HG03342 (cell line): ENCODE data around the gene KCNMB4.

Experiments
- ATAC-seq: cut with Tn5 transposase; IDR thresholded peaks from one replicate; pipeline ENCODE4 v1.9.1; 2021; ENCODE audit warnings: mild to moderate bottlenecking, moderate library complexity; ENCODE audit not compliant: unreplicated experiment

Gene KCNMB4

GRCh38 chr12:70365648-70366518 is at the start of gene KCNMB4:
TSS of gene KCNMB4 (plus strand) at chr12:70366290. CDS start at chr12:70366735, 445 bp downstream.
- ATAC-seq, result peak; percentile 77

- peak; percentile 83 for ATAC-seq
Observed at GRCh38 chr12:70317781-70318180, 48.3 kb upstream of the KCNMB4 start.

GRCh38 chr12:70319605-70320004 is 46.5 kb upstream of the KCNMB4 start:
- ATAC-seq, result no peak

GRCh38 chr12:70321191-70321590 is 44.9 kb upstream of the KCNMB4 start:
- ATAC-seq, result no peak

GRCh38 chr12:70327541-70327940 is 38.5 kb upstream of the KCNMB4 start:
- no peak for ATAC-seq

GRCh38 chr12:70329728-70330127 is 36.4 kb upstream of the KCNMB4 start:
- no peak for ATAC-seq

- no peak for ATAC-seq
Observed at GRCh38 chr12:70330158-70330557, 35.9 kb upstream of the KCNMB4 start.

GRCh38 chr12:70332236-70332635 is 33.9 kb upstream of the KCNMB4 start:
- ATAC-seq, result no peak

GRCh38 chr12:70334742-70335141 is 31.3 kb upstream of the KCNMB4 start:
- no peak for ATAC-seq

GRCh38 chr12:70338531-70338930 is 27.6 kb upstream of the KCNMB4 start:
- ATAC-seq, result no peak

GRCh38 chr12:70351076-70351475 is 15.0 kb upstream of the KCNMB4 start:
- ATAC-seq, result no peak

GRCh38 chr12:70353780-70354660 is 12.1 kb upstream of the KCNMB4 start:
- ATAC-seq, result no peak

GRCh38 chr12:70354787-70355186 is 11.3 kb upstream of the KCNMB4 start:
- ATAC-seq, result no peak

- ATAC-seq, result no peak
Observed at GRCh38 chr12:70355972-70356371, 10.1 kb upstream of the KCNMB4 start.

- ATAC-seq, result no peak
Observed at GRCh38 chr12:70359458-70360197, 6.5 kb upstream of the KCNMB4 start.

- ATAC-seq, result no peak
Observed at GRCh38 chr12:70360218-70360617, 5.9 kb upstream of the KCNMB4 start.

GRCh38 chr12:70364695-70365397 is 1.2 kb upstream of the KCNMB4 start:
- ATAC-seq, result no peak

GRCh38 chr12:70365398-70365647 is 767 bp upstream of the KCNMB4 start:
- no peak for ATAC-seq

GRCh38 chr12:70366581-70367257 is 629 bp downstream of the KCNMB4 start:
- ATAC-seq, result peak; percentile 39
